Measurements from ENCODE around the gene SSH2. TPM values are rescaled to one million over a fixed set of nuclear protein-coding genes. Genes with fewer than 3 reads are reported as not detected.

SSH2 gene
- total RNA-seq, 4 donors from 2014 or later, result 14.7 to 33.6 (median 22.2) TPM

DNA sequence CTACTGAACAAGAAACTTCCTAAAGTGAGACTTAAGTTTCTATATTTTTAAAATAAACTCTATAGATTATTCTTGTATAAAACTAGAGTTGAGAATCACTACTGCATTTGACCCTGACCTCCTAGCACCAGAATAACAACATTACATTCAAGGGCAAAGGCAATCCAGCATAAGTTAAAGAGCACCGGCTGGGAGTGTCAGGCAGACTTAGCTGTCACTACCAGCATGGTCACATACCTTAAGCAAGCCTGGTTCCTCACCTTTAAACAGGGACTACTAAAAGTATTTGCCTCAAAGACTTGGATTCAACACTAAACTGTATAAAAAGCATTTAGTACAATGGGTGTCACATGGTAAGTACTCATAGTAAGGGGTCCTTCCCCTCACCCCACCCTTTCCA is 90.4 kb downstream of the SSH2 start:
- no peak overlapping the region for H3K4me3 ChIP-seq
- TF ChIP-seq, protein P1, sequence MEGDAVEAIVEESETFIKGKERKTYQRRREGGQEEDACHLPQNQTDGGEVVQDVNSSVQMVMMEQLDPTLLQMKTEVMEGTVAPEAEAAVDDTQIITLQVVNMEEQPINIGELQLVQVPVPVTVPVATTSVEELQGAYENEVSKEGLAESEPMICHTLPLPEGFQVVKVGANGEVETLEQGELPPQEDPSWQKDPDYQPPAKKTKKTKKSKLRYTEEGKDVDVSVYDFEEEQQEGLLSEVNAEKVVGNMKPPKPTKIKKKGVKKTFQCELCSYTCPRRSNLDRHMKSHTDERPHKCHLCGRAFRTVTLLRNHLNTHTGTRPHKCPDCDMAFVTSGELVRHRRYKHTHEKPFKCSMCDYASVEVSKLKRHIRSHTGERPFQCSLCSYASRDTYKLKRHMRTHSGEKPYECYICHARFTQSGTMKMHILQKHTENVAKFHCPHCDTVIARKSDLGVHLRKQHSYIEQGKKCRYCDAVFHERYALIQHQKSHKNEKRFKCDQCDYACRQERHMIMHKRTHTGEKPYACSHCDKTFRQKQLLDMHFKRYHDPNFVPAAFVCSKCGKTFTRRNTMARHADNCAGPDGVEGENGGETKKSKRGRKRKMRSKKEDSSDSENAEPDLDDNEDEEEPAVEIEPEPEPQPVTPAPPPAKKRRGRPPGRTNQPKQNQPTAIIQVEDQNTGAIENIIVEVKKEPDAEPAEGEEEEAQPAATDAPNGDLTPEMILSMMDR (IDR thresholded peaks at IDR 0.05), result no peak
- TF ChIP-seq POLR2AphosphoS5 (IDR thresholded peaks at IDR 0.05), result no peak
- TF ChIP-seq POLR2A (IDR thresholded peaks at IDR 0.05), result no peak
- TF ChIP-seq EP300 (IDR thresholded peaks at IDR 0.05), result no peak
- 88% methylated on average over 1 of the region's 1 CpG for WGBS
- H3K36me3 ChIP-seq, result no peaks in the 10 kb centered on the region
- no peak overlapping the region for H3K27ac ChIP-seq
- no peak for DNase-seq (ENCODE audit: low spot score in 2 of 2)
- H3K9me3 ChIP-seq, result no peaks in the 10 kb centered on the region
- H3K4me1 ChIP-seq, result no peaks in the 10 kb centered on the region
- H3K27me3 ChIP-seq, result no peaks in the 10 kb centered on the region

DNA sequence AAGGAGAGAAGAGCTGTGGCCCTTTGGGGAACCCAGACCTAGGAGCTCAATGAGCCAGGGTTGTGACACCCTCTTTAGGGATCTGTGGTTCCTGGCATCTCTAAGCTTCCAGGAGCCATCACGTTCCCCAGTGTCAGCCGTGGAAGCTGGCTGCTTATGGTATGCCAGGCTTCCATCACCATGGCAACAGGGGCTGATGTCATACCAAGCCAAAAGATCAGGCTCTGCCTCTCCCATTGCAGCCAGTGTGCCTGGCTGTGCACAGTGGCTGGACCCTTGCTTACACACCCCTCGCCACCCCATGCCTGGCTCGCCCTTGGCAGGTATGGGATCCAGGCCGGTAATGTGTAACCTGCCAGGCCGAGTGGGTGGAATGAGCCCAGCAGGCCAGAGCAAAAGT is 91.1 kb downstream of the SSH2 start:
- no peak overlapping the region for H3K4me3 ChIP-seq
- H3K4me1 ChIP-seq, result no peaks in the 10 kb centered on the region
- no peak overlapping the region for H3K27ac ChIP-seq
- WGBS, result 86% methylated on average over 6 of the region's 6 CpGs
- H3K9me3 ChIP-seq, result no peaks in the 10 kb centered on the region
- no peaks in the 10 kb centered on the region for H3K36me3 ChIP-seq
- no peak for TF ChIP-seq POLR2A (IDR thresholded peaks at IDR 0.05)
- TF ChIP-seq, protein P1 (IDR thresholded peaks at IDR 0.05), result no peak
- TF ChIP-seq EP300 (IDR thresholded peaks at IDR 0.05), result no peak
- no peak for TF ChIP-seq POLR2AphosphoS5 (IDR thresholded peaks at IDR 0.05)
- no peaks in the 10 kb centered on the region for H3K27me3 ChIP-seq
- no peak for DNase-seq (ENCODE audit: low spot score in 2 of 2)

DNA sequence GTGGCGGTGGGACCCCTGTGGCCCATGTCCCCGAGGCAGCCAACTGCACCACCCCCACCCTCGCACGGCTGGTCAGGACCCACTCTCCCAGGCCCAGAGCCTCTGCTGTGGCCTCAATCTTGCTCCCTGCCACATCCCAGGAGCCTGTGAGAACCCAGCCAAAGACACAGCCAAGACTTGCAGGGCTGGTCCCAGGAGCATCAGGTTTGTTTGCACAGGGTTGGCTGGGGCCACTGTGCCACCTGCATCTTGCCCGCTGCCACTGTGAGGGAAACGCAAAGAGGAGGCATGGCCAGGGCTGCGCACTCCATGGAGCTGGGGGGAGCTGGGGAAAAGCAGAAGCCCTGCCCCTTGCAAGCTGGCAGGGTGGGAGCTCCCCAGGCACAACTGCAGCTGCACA is 92.5 kb downstream of the SSH2 start:
- TF ChIP-seq EP300 (IDR thresholded peaks at IDR 0.05), result no peak
- TF ChIP-seq POLR2AphosphoS5 (IDR thresholded peaks at IDR 0.05), result no peak
- no peak for TF ChIP-seq POLR2A (IDR thresholded peaks at IDR 0.05)
- TF ChIP-seq, protein P1 (IDR thresholded peaks at IDR 0.05), result no peak
- Histone ChIP-seq H3K9me3 (no peaks in the 10 kb centered on the region), H3K27ac (no peak overlapping the region), H3K36me3 (no peaks in the 10 kb centered on the region), H3K4me1 (no peaks in the 10 kb centered on the region), H3K4me3 (no peak overlapping the region), H3K27me3 (no peaks in the 10 kb centered on the region)
- 92% methylated on average over 6 of the region's 7 CpGs for WGBS
- no peak for DNase-seq (ENCODE audit: low spot score in 2 of 2)

DNA sequence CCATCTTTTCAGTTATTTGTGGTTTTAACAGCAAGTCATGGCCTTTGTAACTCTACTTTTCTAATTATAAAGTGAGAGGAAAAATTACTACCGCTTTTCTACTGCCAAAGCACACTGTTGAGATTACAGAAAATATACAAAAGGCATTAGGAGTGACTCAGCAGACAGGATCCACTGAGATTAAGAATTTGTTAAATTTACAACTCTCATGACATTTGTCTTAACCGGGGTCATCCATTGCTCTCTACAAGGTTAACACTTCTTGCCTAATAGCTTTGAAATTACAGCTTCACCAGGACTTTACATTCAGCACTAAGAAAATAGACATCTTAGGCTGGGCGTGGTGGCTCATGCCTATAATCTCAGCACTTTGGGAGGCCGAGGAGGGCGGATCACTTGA is 93.4 kb downstream of the SSH2 start:
- TF ChIP-seq, protein P1 (IDR thresholded peaks at IDR 0.05), result no peak
- TF ChIP-seq EP300 (IDR thresholded peaks at IDR 0.05) (no peak), POLR2AphosphoS5 (IDR thresholded peaks at IDR 0.05) (no peak), POLR2A (IDR thresholded peaks at IDR 0.05) (no peak)
- Histone ChIP-seq H3K27ac (no peak overlapping the region), H3K36me3 (no peaks in the 10 kb centered on the region), H3K4me3 (no peak overlapping the region), H3K4me1 (no peaks in the 10 kb centered on the region), H3K27me3 (no peaks in the 10 kb centered on the region), H3K9me3 (no peaks in the 10 kb centered on the region)
- 86% methylated on average over 5 of the region's 5 CpGs for WGBS
- no peak for DNase-seq (ENCODE audit: low spot score in 2 of 2)

DNA sequence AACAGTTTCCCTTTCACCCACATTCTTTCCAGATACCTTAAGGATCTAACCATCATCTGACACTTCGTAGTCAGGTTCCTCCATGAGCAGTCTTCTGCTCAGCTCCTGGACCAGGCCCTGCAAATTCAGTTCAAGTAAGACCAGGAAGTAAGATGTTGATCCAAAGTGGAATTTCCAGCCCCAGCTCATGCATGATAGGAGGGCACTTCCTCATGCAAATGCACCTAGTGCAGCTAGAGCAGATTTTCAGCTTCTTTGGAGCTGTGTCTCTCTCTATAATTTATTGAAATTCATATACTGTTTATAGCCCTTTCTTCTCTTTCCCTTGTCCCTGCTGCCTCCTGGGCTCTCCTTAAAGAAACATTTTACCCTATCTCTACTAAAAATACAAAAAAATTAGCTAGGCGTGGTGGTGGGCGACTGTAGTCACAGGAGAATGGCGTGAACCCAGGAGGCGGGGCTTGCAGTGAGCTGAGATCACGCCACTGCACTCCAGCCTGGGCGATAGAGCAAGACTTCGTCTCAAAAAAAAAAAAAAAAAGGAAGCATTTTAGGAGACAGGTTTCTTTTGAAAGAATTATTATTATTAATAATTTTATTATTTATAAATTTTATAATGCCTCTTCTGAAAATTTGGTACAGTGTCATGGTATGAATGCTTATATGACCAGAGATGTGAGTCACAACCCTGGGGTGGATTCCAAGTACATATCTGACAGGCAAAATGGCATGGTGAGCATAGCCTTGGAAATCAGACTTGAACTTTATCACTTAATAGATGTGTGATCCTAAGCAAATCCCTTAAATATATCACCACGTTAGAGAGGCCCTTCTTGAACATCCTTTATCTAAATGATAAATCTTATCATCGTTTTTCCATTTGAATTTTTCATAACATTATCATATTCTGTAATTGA is 94.3 kb downstream of the SSH2 start:
- no peaks in the 10 kb centered on the region for H3K9me3 ChIP-seq
- H3K27ac ChIP-seq, result no peak overlapping the region
- WGBS, result 84% methylated on average over 10 of the region's 10 CpGs
- no peaks in the 10 kb centered on the region for H3K36me3 ChIP-seq
- H3K4me3 ChIP-seq, result no peak overlapping the region
- H3K4me1 ChIP-seq, result no peaks in the 10 kb centered on the region
- no peaks in the 10 kb centered on the region for H3K27me3 ChIP-seq
- no peak for DNase-seq (ENCODE audit: low spot score in 2 of 2)
- TF ChIP-seq, protein P1 (IDR thresholded peaks at IDR 0.05), result no peak
- no peak for TF ChIP-seq POLR2A (IDR thresholded peaks at IDR 0.05)
- TF ChIP-seq EP300 (IDR thresholded peaks at IDR 0.05), result no peak
- no peak for TF ChIP-seq POLR2AphosphoS5 (IDR thresholded peaks at IDR 0.05)
